ENCODE results near the gene JARID2. TPM values are rescaled to one million over a fixed set of nuclear protein-coding genes. Genes with fewer than 3 reads are reported as not detected.

The JARID2 gene
- total RNA-seq, 1 experiment from 2014 or later = 23.6 TPM

DNA sequence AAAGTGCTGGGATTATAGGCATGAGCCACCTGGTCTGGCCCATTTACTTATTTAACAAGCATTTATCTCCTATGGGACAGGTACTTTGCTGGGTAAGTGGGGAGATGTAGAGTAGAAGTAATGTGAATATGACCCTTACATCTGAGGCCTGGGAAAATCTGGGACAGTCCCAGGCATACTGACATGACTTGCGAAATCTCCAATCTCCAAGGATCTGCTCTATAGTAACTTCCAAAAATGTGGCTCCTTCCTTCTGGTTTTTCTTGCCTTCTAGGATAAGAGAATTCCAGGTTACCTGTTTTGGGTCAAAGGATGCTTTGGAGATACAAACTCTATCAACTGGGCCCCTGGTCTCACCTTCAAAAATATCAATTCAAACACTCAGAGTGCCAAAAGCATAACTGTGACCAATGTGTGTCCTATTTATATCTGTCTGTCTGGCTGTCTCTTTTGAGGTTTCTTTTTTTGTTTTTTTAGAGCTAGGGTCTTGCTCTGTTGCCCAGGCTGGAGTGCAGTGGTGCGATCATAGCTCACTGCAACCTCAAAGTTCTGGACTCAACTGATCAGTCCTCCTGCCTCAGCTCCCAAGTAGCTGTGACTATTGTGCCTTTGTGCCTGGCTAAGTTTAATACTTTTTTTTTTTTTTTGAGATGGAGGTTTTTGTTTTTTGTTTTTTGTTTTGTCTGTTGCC, 11.7 kb upstream of the JARID2 start (continued):
- TF ChIP-seq ZNF274 (IDR thresholded peaks at IDR 0.05; ENCODE audit: low read depth, low read length) = no peak
- TF ChIP-seq SRF (IDR thresholded peaks at IDR 0.05; ENCODE audit: low read depth) = no peak
- no peak for TF ChIP-seq EGR1 (IDR thresholded peaks at IDR 0.05; ENCODE audit: low read depth)
- TF ChIP-seq CEBPB (IDR thresholded peaks at IDR 0.05; ENCODE audit: low read depth) = no peak
- TF ChIP-seq ZFX (IDR thresholded peaks at IDR 0.05) = no peak
- TF ChIP-seq, protein P1, sequence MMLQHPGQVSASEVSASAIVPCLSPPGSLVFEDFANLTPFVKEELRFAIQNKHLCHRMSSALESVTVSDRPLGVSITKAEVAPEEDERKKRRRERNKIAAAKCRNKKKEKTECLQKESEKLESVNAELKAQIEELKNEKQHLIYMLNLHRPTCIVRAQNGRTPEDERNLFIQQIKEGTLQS (IDR thresholded peaks at IDR 0.05) = no peak
- TF ChIP-seq SIN3A (IDR thresholded peaks at IDR 0.05; ENCODE audit: low read depth) = no peak

DNA sequence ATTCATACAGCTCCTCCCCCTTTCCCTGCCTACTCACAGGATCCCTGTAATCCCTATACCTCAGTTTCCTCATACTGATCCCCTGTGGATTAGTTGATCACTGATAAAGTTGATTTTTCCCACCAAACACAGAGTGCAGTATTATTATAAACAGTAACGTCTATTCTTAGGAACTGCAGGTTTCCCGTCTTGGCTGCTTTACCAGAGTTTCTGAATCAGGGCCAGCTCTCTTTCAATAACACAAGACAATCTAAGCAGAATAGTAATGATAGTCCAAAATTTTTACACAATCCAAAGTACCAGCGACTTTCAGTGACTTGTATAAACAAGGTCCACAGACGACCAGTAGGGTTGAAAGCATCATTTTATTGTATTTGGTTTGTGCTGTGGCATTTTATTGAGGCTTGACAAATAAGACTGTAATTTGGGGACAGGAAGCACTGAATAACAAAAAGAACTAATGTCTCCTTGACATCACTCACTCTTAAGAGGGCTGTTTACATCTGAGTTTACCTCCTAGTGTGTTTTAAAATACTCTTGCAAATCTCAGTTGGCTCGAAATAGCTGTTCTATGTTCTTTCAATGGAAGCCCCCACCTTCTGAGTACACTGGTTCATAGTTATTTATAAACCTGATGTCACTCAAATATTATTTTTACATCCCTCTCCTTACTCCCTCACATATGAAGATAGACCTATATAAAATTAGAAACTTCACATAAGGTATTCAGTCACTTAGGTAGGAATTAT, 6.1 kb upstream of the JARID2 start:
- no peak for ATAC-seq
- ChIA-PET RAD21 (ENCODE audit: low non-redundant PET in 1 of 2, low total read pairs in 2 of 2, uncharacterized antibody in 2 of 2, unreplicated experiment in 2 of 2) (no interaction called here), POLR2A (no interaction called here), CTCF (no interaction called here)
- Histone ChIP-seq H3K9ac (ENCODE audit: low read length) (no peak overlapping the region), H3K79me2 (ENCODE audit: insufficient read depth, low read length) (no peaks in the 10 kb centered on the region), H3K4me3 (replicated peaks in 1 of 2; ENCODE audit: low read depth in 1 of 2, low read length in 2 of 2) (no peak overlapping the region), H3K27me3 (ENCODE audit: insufficient read depth, low read length) (no peaks in the 10 kb centered on the region), H3K9me2 (ENCODE audit: insufficient read depth) (no peaks in the 10 kb centered on the region), H3K36me3 (ENCODE audit: control insufficient read depth in 1 of 2, insufficient read depth in 2 of 2, low read length in 2 of 2) (no peaks in the 10 kb centered on the region), H2AFZ (ENCODE audit: low read depth, low read length, poor library complexity, severe bottlenecking) (no peak overlapping the region), H4K20me1 (ENCODE audit: insufficient read depth) (no peaks in the 10 kb centered on the region), H3K9me3 (ENCODE audit: control insufficient read depth in 1 of 2, insufficient read depth in 1 of 2, low read depth in 1 of 2, low read length in 2 of 2) (no peaks in the 10 kb centered on the region), H3K27ac (ENCODE audit: low read depth, low read length) (no peak overlapping the region), H3K4me1 (ENCODE audit: control insufficient read depth in 1 of 2, insufficient read depth in 2 of 2, low read length in 2 of 2) (peaks cover 0 to 7% of the 10 kb centered on the region in 2 experiments; a peak in 2 of 4 replicates), H3K4me2 (ENCODE audit: low read length) (no peak overlapping the region)
- no TSS peak for BruUV-seq (replicated peaks)
- intact Hi-C loops (cut with micrococcal nuclease) = loop anchor here (10.0 kb wide), 1 partner anchor 1025 kb away; no protein-coding TSS in a partner anchor
- no peak for TF ChIP-seq YY1 (IDR thresholded peaks at IDR 0.05; ENCODE audit: extremely low read depth, insufficient replicate concordance, low read depth, low read length)
- DNase-seq (ENCODE audit: low read depth, low spot score) = no peak
